MM.1S (cell line): ENCODE measurements around the gene CLMN.

Experiments used
- DNase-seq: peaks from one replicate; pipeline ENCODE4 v3.0.0-alpha.2; 2015
- H2AFZ ChIP-seq: fragments of 300-600 bp; sonication (generic); 2 replicates; pipeline ENCODE4 v1.6.0; 2016; ENCODE audit warnings: antibody characterized with exemption, low read length
- H3F3A ChIP-seq: fragments of 300-600 bp; sonication (generic); 2 replicates; pipeline ENCODE4 v1.6.1; 2016; ENCODE audit warnings: mild to moderate bottlenecking, antibody characterized with exemption, low read length, moderate library complexity, mixed read lengths; ENCODE audit not compliant: insufficient read depth
- H3K27ac ChIP-seq: fragments of 300-600 bp; sonication (generic); 2 replicates; pipeline ENCODE4 v1.5.1; 2016; ENCODE audit warnings: mild to moderate bottlenecking, low read length
- H3K27me3 ChIP-seq: fragments of 300-600 bp; sonication (generic); replicated peaks from 2 replicates; pipeline ENCODE4 v1.6.0; 2016; ENCODE audit warnings: low read length; ENCODE audit not compliant: insufficient read depth
- H3K36me3 ChIP-seq: fragments of 300-600 bp; sonication (generic); replicated peaks from 2 replicates; pipeline ENCODE4 v1.6.1; 2016; ENCODE audit warnings: mild to moderate bottlenecking, low read length, mixed read lengths; ENCODE audit not compliant: insufficient read depth
- H3K4me1 ChIP-seq: fragments of 300-600 bp; sonication (generic); 2 replicates; pipeline ENCODE4 v1.6.1; 2016; ENCODE audit warnings: low read length, mixed read lengths
- H3K4me2 ChIP-seq: fragments of 300-600 bp; sonication (generic); 2 replicates; pipeline ENCODE4 v1.6.0; 2016; ENCODE audit warnings: low read depth, low read length
- H3K4me3 ChIP-seq: fragments of 300-600 bp; sonication (generic); 2 replicates; pipeline ENCODE4 v1.5.1; 2016; ENCODE audit warnings: low read length, mixed read lengths
- H3K79me2 ChIP-seq: fragments of 300-600 bp; sonication (generic); 2 replicates; pipeline ENCODE4 v1.6.1; 2016; ENCODE audit warnings: mixed run types, low read length, mixed read lengths
- H3K9ac ChIP-seq: fragments of 300-600 bp; sonication (generic); 2 replicates; pipeline ENCODE4 v1.6.1; 2016; ENCODE audit warnings: low read length, mixed read lengths
- H3K9me2 ChIP-seq: fragments of 300-600 bp; sonication (generic); replicated peaks from 2 replicates; pipeline ENCODE4 v1.6.1; 2016; ENCODE audit warnings: mild to moderate bottlenecking, low read length, mixed read lengths; ENCODE audit not compliant: insufficient read depth
- H3K9me3 ChIP-seq: fragments of 300-600 bp; sonication (generic); replicated peaks from 2 replicates; pipeline ENCODE4 v1.6.1; 2016; ENCODE audit warnings: mild to moderate bottlenecking, low read length, mixed read lengths; ENCODE audit not compliant: insufficient read depth
- H4K20me1 ChIP-seq: fragments of 300-600 bp; sonication (generic); 2 replicates; pipeline ENCODE4 v1.6.1; 2016; ENCODE audit warnings: mild to moderate bottlenecking, low read length, moderate library complexity, mixed read lengths; ENCODE audit not compliant: insufficient read depth
- CTCF ChIP-seq: fragments of 300-600 bp; sonication (generic); IDR thresholded peaks from 2 replicates; pipeline ENCODE4 v1.5.1; 2016; ENCODE audit warnings: antibody characterized with exemption, low read length, mixed read lengths
- EZH2 ChIP-seq: fragments of 300-600 bp; sonication (generic); optimal IDR thresholded peaks from 2 replicates; pipeline ENCODE3; 2017; ENCODE audit warnings: low read depth, mild to moderate bottlenecking, antibody characterized with exemption, low read length, mixed read lengths
- EZH2phosphoT487 ChIP-seq: fragments of 300-600 bp; sonication (generic); IDR thresholded peaks from 2 replicates; pipeline ENCODE4 v1.6.1; 2018; ENCODE audit warnings: antibody characterized with exemption, low read length

The CLMN gene

GRCh38 chr14:95245334-95245733, 74.4 kb downstream of the CLMN start:
- no peak for TF ChIP-seq EZH2
- TF ChIP-seq EZH2phosphoT487: no peak
- TF ChIP-seq CTCF: no peak
- Histone ChIP-seq H3K27ac (no peak overlapping the region), H3K9ac (no peak overlapping the region), H3K9me2 (no peaks in the 10 kb centered on the region), H2AFZ (no peak overlapping the region), H3K36me3 (no peaks in the 10 kb centered on the region), H3K9me3 (no peaks in the 10 kb centered on the region), H3K4me2 (no peak overlapping the region), H3K27me3 (no peaks in the 10 kb centered on the region), H4K20me1 (no peaks in the 10 kb centered on the region), H3K4me1 (no peaks in the 10 kb centered on the region), H3K4me3 (no peak overlapping the region), H3K79me2 (no peaks in the 10 kb centered on the region), H3F3A (no peaks in the 10 kb centered on the region)
- no peak for DNase-seq

GRCh38 chr14:95244587-95244986, 75.1 kb downstream of the CLMN start:
- H3K9ac ChIP-seq: no peak overlapping the region
- H3K9me3 ChIP-seq: no peaks in the 10 kb centered on the region
- H3K27me3 ChIP-seq: no peaks in the 10 kb centered on the region
- no peaks in the 10 kb centered on the region for H3K4me1 ChIP-seq
- H3K9me2 ChIP-seq: no peaks in the 10 kb centered on the region
- no peak for DNase-seq
- H3K79me2 ChIP-seq: no peaks in the 10 kb centered on the region
- H3K36me3 ChIP-seq: no peaks in the 10 kb centered on the region
- TF ChIP-seq CTCF (no peak), EZH2 (no peak), EZH2phosphoT487 (no peak)
- no peak overlapping the region for H3K4me2 ChIP-seq
- no peaks in the 10 kb centered on the region for H3F3A ChIP-seq
- H2AFZ ChIP-seq: no peak overlapping the region
- H4K20me1 ChIP-seq: no peaks in the 10 kb centered on the region
- H3K27ac ChIP-seq: no peak overlapping the region
- no peak overlapping the region for H3K4me3 ChIP-seq

GRCh38 chr14:95242870-95243269, 76.8 kb downstream of the CLMN start:
- no peaks in the 10 kb centered on the region for H3F3A ChIP-seq
- H4K20me1 ChIP-seq: no peaks in the 10 kb centered on the region
- DNase-seq: no peak
- H3K4me3 ChIP-seq: no peak overlapping the region
- no peak overlapping the region for H3K4me2 ChIP-seq
- no peaks in the 10 kb centered on the region for H3K9me3 ChIP-seq
- H3K4me1 ChIP-seq: no peaks in the 10 kb centered on the region
- no peak overlapping the region for H2AFZ ChIP-seq
- H3K79me2 ChIP-seq: no peaks in the 10 kb centered on the region
- no peak overlapping the region for H3K27ac ChIP-seq
- H3K36me3 ChIP-seq: no peaks in the 10 kb centered on the region
- H3K27me3 ChIP-seq: no peaks in the 10 kb centered on the region
- H3K9ac ChIP-seq: no peak overlapping the region
- TF ChIP-seq EZH2 (no peak), EZH2phosphoT487 (no peak)
- H3K9me2 ChIP-seq: no peaks in the 10 kb centered on the region

GRCh38 chr14:95240859-95241813, 78.6 kb downstream of the CLMN start:
- H3K36me3 ChIP-seq: no peaks in the 10 kb centered on the region
- no peak overlapping the region for H2AFZ ChIP-seq
- H3K27ac ChIP-seq: no peak overlapping the region
- H3K9me3 ChIP-seq: no peaks in the 10 kb centered on the region
- H4K20me1 ChIP-seq: no peaks in the 10 kb centered on the region
- H3F3A ChIP-seq: no peaks in the 10 kb centered on the region
- H3K9ac ChIP-seq: no peak overlapping the region
- DNase-seq: no peak
- no peak for TF ChIP-seq EZH2
- no peak for TF ChIP-seq EZH2phosphoT487
- TF ChIP-seq CTCF: no peak
- no peaks in the 10 kb centered on the region for H3K9me2 ChIP-seq
- H3K27me3 ChIP-seq: no peaks in the 10 kb centered on the region
- H3K4me3 ChIP-seq: no peak overlapping the region
- H3K79me2 ChIP-seq: no peaks in the 10 kb centered on the region
- no peaks in the 10 kb centered on the region for H3K4me1 ChIP-seq
- no peak overlapping the region for H3K4me2 ChIP-seq
